Endothelial cell of umbilical vein (primary cell): ENCODE data around the gene PTPN12.

Source experiments
- CTCF ChIP-seq, 2 donors: IDR thresholded peaks; 1 replicate in 1 of 2; 2 replicates in 1 of 2; pipeline ENCODE4 v1.5.1; 2011; ENCODE audit warnings: low read length in 2 of 2, mild to moderate bottlenecking in 2 of 2, moderate library complexity in 2 of 2, control low read depth in 1 of 2, inconsistent platforms in 1 of 2, low read depth in 1 of 2; ENCODE audit not compliant: insufficient read depth in 1 of 2; ENCODE audit errors: extremely low read depth in 1 of 2
- EZH2 ChIP-seq: IDR thresholded peaks from 2 replicates; pipeline ENCODE4 v1.6.1; 2012; ENCODE audit warnings: borderline replicate concordance, low read depth, mild to moderate bottlenecking, moderate library complexity, low read length, inconsistent platforms; ENCODE audit not compliant: severe bottlenecking
- JUN ChIP-seq: IDR thresholded peaks from 2 replicates; pipeline ENCODE4 v1.6.1; 2011; ENCODE audit warnings: borderline replicate concordance, low read depth; ENCODE audit not compliant: insufficient read length, insufficient read depth
- MAX ChIP-seq: IDR thresholded peaks from 2 replicates; pipeline ENCODE4 v1.6.1; 2011; ENCODE audit not compliant: insufficient read depth, insufficient read length
- MYC ChIP-seq: IDR thresholded peaks from one replicate; pipeline ENCODE4 v1.6.1; 2011; ENCODE audit warnings: mild to moderate bottlenecking, low read depth, low read length
- POLR2A ChIP-seq: IDR thresholded peaks from 2 replicates; pipeline ENCODE4 v1.6.1; 2012; ENCODE audit warnings: low read depth, mild to moderate bottlenecking, control low read depth, low read length
- POLR2AphosphoS5 ChIP-seq: IDR thresholded peaks from 2 replicates; pipeline ENCODE4 v1.6.1; 2012; ENCODE audit warnings: low read depth, mild to moderate bottlenecking, control low read depth, low read length, moderate library complexity; ENCODE audit not compliant: insufficient read depth

GRCh38 chr7:77544518-77544917 lies 7.4 kb downstream of the PTPN12 start:
- TF ChIP-seq CTCF (IDR thresholded peaks at IDR 0.05; ENCODE audit: extremely low read depth in 1 of 2, insufficient read depth in 1 of 2, low read depth in 1 of 2, low read length in 2 of 2) (no peak), POLR2AphosphoS5 (no peak), MAX (no peak), POLR2A (no peak), MYC (no peak), EZH2 (no peak), JUN (no peak)
